Psoas muscle (tissue), 8 donors: Measurements from ENCODE around the gene LHFPL6. TPM values are rescaled to one million over a fixed set of nuclear protein-coding genes. Genes with fewer than 3 reads are reported as not detected.

ENCODE experiments used
- ATAC-seq, 4 donors: fragments of 200-7000 bp; cut with Tn5 transposase; one replicate each; pipeline ENCODE4 v1.9.1; 2020; ENCODE audit warnings: moderate library complexity in 3 of 4, mild to moderate bottlenecking in 2 of 4
- DNase-seq, 2 donors: peaks; one replicate each; pipeline ENCODE4 v3.0.0-alpha.2; 2020
- H3K27ac ChIP-seq: fragments of 200-600 bp; one replicate; pipeline ENCODE4 v1.8.0; 2022
- H3K27me3 ChIP-seq, 3 donors: fragments of 200-600 bp in 1 of 3; one replicate each; pipeline versions ENCODE4 v1.6.1 to v1.8.0; 2013 to 2022; ENCODE audit warnings: low read length in 2 of 3, mild to moderate bottlenecking in 2 of 3, moderate library complexity in 1 of 3; ENCODE audit not compliant: insufficient read depth in 3 of 3
- H3K36me3 ChIP-seq, 2 donors: fragments of 200-600 bp in 1 of 2; one replicate each; pipeline versions ENCODE4 v1.6.1 to v1.8.0; 2013 to 2022; ENCODE audit warnings: low read depth in 1 of 2, mild to moderate bottlenecking in 1 of 2, moderate library complexity in 1 of 2; ENCODE audit not compliant: insufficient read depth in 1 of 2
- H3K4me1 ChIP-seq: fragments of 200-600 bp; one replicate; pipeline ENCODE4 v1.8.0; 2022
- H3K4me3 ChIP-seq: fragments of 200-600 bp; one replicate; pipeline ENCODE4 v1.8.0; 2022; ENCODE audit warnings: mild to moderate bottlenecking
- H3K9me3 ChIP-seq: fragments of 200-600 bp; one replicate; pipeline ENCODE4 v1.8.0; 2022
- CTCF ChIP-seq: fragments of 200-600 bp; IDR thresholded peaks from one replicate; pipeline ENCODE4 v1.8.0; 2022; ENCODE audit warnings: antibody characterized with exemption
- WGBS, 3 donors: extraction: QIAGEN DNeasy Blood & Tissue Kit; methylation state at CpG; one replicate each; pipeline versions ENCODE4 v1.1.6 to v1.1.7; 2013; 5-methylcytosine and 5-hydroxymethylcytosine counted together
- intact Hi-C, 2 donors: fragments of 100-400 bp; cut with DNase I; formaldehyde crosslinking; loops; one replicate each; pipeline versions ENCODE4 v1.11.0 to v1.14.2; 2022
- polyA plus RNA-seq, 3 donors: library from polyadenylated mRNA; stranded (reverse); fragments of 200-250 nt; gene quantifications; one replicate each; pipeline ENCODE4 v1.2.3, GENCODE V29; 2013
- total RNA-seq, 4 donors: library from RNA; stranded (reverse); fragmentation: NEBNext Ultra II Directional in 2 of 4; extraction: Animal tissue kit (Norgen Biotek cat#: 25700) in 2 of 4; gene quantifications; one replicate each; pipeline versions ENCODE4 v1.2.1 to v1.2.4, GENCODE V29; 2021 to 2023
- donor health status: healthy with polysubstance abuse.
- donor health status: DM: no; HTN: no; CAD: no; lungs with moderate emphysema.
- donor health status: Bipolar disorder and iron deficiency.
- donor health status: healthy.
- donor health status: DM: yes; HTN: yes; CAD: no.
- donor health status: DM: no; HTN: no; CAD: no.
- donor health status: DM: no; HTN: no; CAD: no.
- donor health status: DM: yes; HTN: yes; CAD: no.

The LHFPL6 gene
- total and polyA plus RNA-seq, 7 donors, result 15.0 to 35.8 (median 17.3) TPM

GRCh38 chr13:39297023-39297422 is 306.0 kb downstream of the LHFPL6 start:
- ATAC-seq, result no peak
- Histone ChIP-seq H3K4me3 (no peak overlapping the region), H3K4me1 (no peaks in the 10 kb centered on the region), H3K27ac (no peak overlapping the region), H3K9me3 (no peaks in the 10 kb centered on the region), H3K36me3 (no peaks in the 10 kb centered on the region), H3K27me3 (no peaks in the 10 kb centered on the region)
- TF ChIP-seq CTCF, result no peak
- DNase-seq, result no peak
- WGBS, 3 donors, result 68 to 85% (median 79%) methylated on average over 1 of the region's 1 CpG
- intact Hi-C loops, result no loop called here

- Histone ChIP-seq H3K27me3 (no peaks in the 10 kb centered on the region), H3K4me3 (no peak overlapping the region), H3K9me3 (no peaks in the 10 kb centered on the region), H3K36me3 (no peaks in the 10 kb centered on the region), H3K4me1 (no peaks in the 10 kb centered on the region), H3K27ac (no peak overlapping the region)
- DNase-seq, result no peak
- WGBS, 3 donors, result 71 to 95% (median 77%) methylated on average over 2 of the region's 2 CpGs
- no peak for ATAC-seq
- TF ChIP-seq CTCF, result no peak
- intact Hi-C loops, result no loop called here
Observed at GRCh38 chr13:39296193-39296592, 306.8 kb downstream of the LHFPL6 start.

Other genes starting within 250 kb of the LHFPL6 start
- 10 to 100 TPM in 3 of 4 donors, 1 to 10 TPM in 1; 7.5 to 26.4 (median 13.2) TPM for gene COG6, start 52.5 kb upstream of the LHFPL6 start, total RNA-seq
- gene COG6, start 52.5 kb upstream of the LHFPL6 start, polyA plus RNA-seq, result 1 to 10 TPM; 4.3 to 9.8 (median 5.6) TPM